ENCODE measurements around the gene PDCD2.

The PDCD2 gene

GRCh38 chr6:170584954-170585498 is 589 bp upstream of the PDCD2 start:
- ATAC-seq, result peak; percentile 12
- no peak for TF ChIP-seq ISL1 (CRISPR knock-in tag; IDR thresholded peaks at IDR 0.05)
- TF ChIP-seq ZFP3 (CRISPR knock-in tag; IDR thresholded peaks at IDR 0.05), result no peak
- TF ChIP-seq CSRNP3 (CRISPR knock-in tag; IDR thresholded peaks at IDR 0.05), result no peak
- TF ChIP-seq TSHZ2 (CRISPR knock-in tag; IDR thresholded peaks at IDR 0.05), result no peak
- no peak for TF ChIP-seq PATZ1 (CRISPR knock-in tag; IDR thresholded peaks at IDR 0.05; ENCODE audit: borderline replicate concordance)
- TF ChIP-seq BACH2 (CRISPR knock-in tag; IDR thresholded peaks at IDR 0.05; ENCODE audit: borderline replicate concordance), result no peak
- no peak for TF ChIP-seq TOX (CRISPR knock-in tag; IDR thresholded peaks at IDR 0.05; ENCODE audit: borderline replicate concordance)
- no peak for TF ChIP-seq ESRRG (CRISPR knock-in tag; IDR thresholded peaks at IDR 0.05)
- no peak for TF ChIP-seq ARNTL (CRISPR knock-in tag; IDR thresholded peaks at IDR 0.05; ENCODE audit: borderline replicate concordance, low read depth)
- TF ChIP-seq CSDC2 (CRISPR knock-in tag; IDR thresholded peaks at IDR 0.05), result no peak

- no peak for TF ChIP-seq ZFP30 (CRISPR knock-in tag; IDR thresholded peaks at IDR 0.05)
- peak; percentile 17; the same call in 1 of the 2 replicates for TF ChIP-seq ZNF70 (CRISPR knock-in tag; IDR thresholded peaks at IDR 0.05)
- TF ChIP-seq CREB5 (CRISPR knock-in tag; IDR thresholded peaks at IDR 0.05; ENCODE audit: low read depth), result no peak
- no peak for ATAC-seq
Observed at GRCh38 chr6:170583756-170584180, 669 bp downstream of the PDCD2 start.

GRCh38 chr6:170578909-170579308 is 5.5 kb downstream of the PDCD2 start:
- no peak for TF ChIP-seq ZNF565 (CRISPR knock-in tag; conservative IDR thresholded peaks at IDR 0.05; ENCODE audit: low read depth)
- no peak for TF ChIP-seq TOX (CRISPR knock-in tag; IDR thresholded peaks at IDR 0.05; ENCODE audit: borderline replicate concordance)
- TF ChIP-seq PATZ1 (CRISPR knock-in tag; IDR thresholded peaks at IDR 0.05; ENCODE audit: borderline replicate concordance), result no peak
- TF ChIP-seq ESRRG (CRISPR knock-in tag; IDR thresholded peaks at IDR 0.05), result no peak
- TF ChIP-seq CSDC2 (CRISPR knock-in tag; IDR thresholded peaks at IDR 0.05), result no peak
- no peak for TF ChIP-seq ARNTL (CRISPR knock-in tag; IDR thresholded peaks at IDR 0.05; ENCODE audit: borderline replicate concordance, low read depth)
- no peak for ATAC-seq

- TF ChIP-seq TSHZ2 (CRISPR knock-in tag; IDR thresholded peaks at IDR 0.05) (no peak), ARNTL (CRISPR knock-in tag; IDR thresholded peaks at IDR 0.05; ENCODE audit: borderline replicate concordance, low read depth) (no peak), ZNF565 (CRISPR knock-in tag; conservative IDR thresholded peaks at IDR 0.05; ENCODE audit: low read depth) (no peak), POU6F1 (CRISPR knock-in tag; IDR thresholded peaks at IDR 0.05; ENCODE audit: borderline replicate concordance, low read depth) (no peak), CSDC2 (CRISPR knock-in tag; IDR thresholded peaks at IDR 0.05) (no peak), RARB (CRISPR knock-in tag; IDR thresholded peaks at IDR 0.05) (no peak), CREB5 (CRISPR knock-in tag; IDR thresholded peaks at IDR 0.05; ENCODE audit: low read depth) (no peak), ISL1 (CRISPR knock-in tag; IDR thresholded peaks at IDR 0.05) (no peak), ZC3H10 (CRISPR knock-in tag; IDR thresholded peaks at IDR 0.05) (no peak), TOX (CRISPR knock-in tag; IDR thresholded peaks at IDR 0.05; ENCODE audit: borderline replicate concordance) (no peak), TCF4 (CRISPR knock-in tag; IDR thresholded peaks at IDR 0.05; ENCODE audit: borderline replicate concordance) (no peak)
- peak; percentile 73 for ATAC-seq
Observed at GRCh38 chr6:170575250-170575649, 9.2 kb downstream of the PDCD2 start.
